ENCODE measurements around the gene NUDT8.

- no peak for TF ChIP-seq EZH2 (IDR thresholded peaks at IDR 0.05; ENCODE audit: borderline replicate concordance)
- no peak for TF ChIP-seq CTCF (IDR thresholded peaks at IDR 0.05; ENCODE audit: poor library complexity)
- no peak for TF ChIP-seq EZH2phosphoT487 (IDR thresholded peaks at IDR 0.05; ENCODE audit: low read depth, severe bottlenecking, unreplicated experiment)
These were observed 19.4 kb downstream of the NUDT8 start for GRCh38 chr11:67610302-67610868.

Data from hepatocyte (in vitro differentiated cells).